Adrenal gland (tissue), 5 donors: ENCODE data around the gene BPIFB2.

Experiments
- POLR2A ChIP-seq, 2 donors: fragments of 450-650 bp; IDR thresholded peaks; one replicate each; pipeline ENCODE4 v1.6.1; 2017; ENCODE audit warnings: antibody characterized with exemption in 2 of 2, mild to moderate bottlenecking in 2 of 2, moderate library complexity in 1 of 2
- TF ChIP-seq, protein P1 (sequence below), 6 experiments: fragments of 450-650 bp in 4 of 6; fragments of 200-600 bp in 2 of 6; sonication (generic) in 1 of 6; IDR thresholded peaks; 1 replicate in 5 of 6; 2 replicates in 1 of 6; pipeline versions ENCODE4 v1.5.1 to v1.8.0; 2016 to 2021; ENCODE audit warnings: antibody characterized with exemption in 6 of 6, mild to moderate bottlenecking in 2 of 6, moderate library complexity in 1 of 6
- donor health status: DM: no; HTN: no; CAD: no.

DNA sequence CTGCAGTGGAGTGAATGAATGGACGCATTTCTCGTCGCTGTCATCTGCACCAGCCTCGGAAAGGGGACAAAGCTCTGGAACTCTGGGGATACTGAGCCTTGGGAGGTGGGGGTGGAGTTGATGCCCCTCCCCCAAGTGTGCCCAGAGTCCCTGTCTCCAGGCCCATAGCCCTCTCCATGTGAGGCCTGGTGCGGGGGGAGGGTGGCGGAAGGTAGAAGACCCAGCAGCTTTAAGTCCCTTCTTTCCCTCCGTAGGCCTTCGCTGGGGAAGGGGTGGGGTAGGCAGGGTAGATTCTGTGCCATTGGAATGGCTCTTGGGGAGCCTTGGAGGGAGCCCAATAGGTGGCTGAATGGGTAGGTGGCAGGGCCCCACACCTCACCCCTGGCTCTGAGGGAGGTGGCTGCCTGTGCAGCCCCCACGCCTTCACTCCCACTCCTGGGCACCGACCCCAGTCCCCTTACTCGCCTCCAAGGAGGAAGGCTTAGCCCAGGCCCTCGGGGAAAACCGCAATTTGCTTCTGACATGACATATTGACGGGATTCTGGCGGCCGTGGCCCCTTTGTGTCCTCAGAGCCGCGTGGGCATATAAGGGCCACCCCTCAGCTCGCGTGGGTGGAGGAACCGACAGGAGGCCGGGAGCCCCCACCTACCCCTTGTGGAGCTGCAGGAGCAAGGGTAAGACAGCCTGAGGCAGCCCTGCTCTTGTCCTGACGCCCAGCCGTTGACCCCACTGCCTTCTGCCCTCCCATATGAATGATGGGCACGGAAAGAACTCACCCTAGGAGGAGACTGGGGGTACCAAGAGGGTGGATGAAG lies 46.0 kb downstream of the BPIFB2 start, which contains the start of gene BPIFB3:
- TF ChIP-seq POLR2A (IDR thresholded peaks at IDR 0.05) = no peak
- TF ChIP-seq, protein P1, sequence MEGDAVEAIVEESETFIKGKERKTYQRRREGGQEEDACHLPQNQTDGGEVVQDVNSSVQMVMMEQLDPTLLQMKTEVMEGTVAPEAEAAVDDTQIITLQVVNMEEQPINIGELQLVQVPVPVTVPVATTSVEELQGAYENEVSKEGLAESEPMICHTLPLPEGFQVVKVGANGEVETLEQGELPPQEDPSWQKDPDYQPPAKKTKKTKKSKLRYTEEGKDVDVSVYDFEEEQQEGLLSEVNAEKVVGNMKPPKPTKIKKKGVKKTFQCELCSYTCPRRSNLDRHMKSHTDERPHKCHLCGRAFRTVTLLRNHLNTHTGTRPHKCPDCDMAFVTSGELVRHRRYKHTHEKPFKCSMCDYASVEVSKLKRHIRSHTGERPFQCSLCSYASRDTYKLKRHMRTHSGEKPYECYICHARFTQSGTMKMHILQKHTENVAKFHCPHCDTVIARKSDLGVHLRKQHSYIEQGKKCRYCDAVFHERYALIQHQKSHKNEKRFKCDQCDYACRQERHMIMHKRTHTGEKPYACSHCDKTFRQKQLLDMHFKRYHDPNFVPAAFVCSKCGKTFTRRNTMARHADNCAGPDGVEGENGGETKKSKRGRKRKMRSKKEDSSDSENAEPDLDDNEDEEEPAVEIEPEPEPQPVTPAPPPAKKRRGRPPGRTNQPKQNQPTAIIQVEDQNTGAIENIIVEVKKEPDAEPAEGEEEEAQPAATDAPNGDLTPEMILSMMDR (IDR thresholded peaks at IDR 0.05) = no peak
